GM19397 (cell line): ENCODE results near the gene EDNRA.

ENCODE experiments used
- ATAC-seq: cut with Tn5 transposase; IDR thresholded peaks from one replicate; pipeline ENCODE4 v1.9.1; 2021; ENCODE audit warnings: mild to moderate bottlenecking, moderate library complexity; ENCODE audit not compliant: unreplicated experiment

EDNRA gene

DNA sequence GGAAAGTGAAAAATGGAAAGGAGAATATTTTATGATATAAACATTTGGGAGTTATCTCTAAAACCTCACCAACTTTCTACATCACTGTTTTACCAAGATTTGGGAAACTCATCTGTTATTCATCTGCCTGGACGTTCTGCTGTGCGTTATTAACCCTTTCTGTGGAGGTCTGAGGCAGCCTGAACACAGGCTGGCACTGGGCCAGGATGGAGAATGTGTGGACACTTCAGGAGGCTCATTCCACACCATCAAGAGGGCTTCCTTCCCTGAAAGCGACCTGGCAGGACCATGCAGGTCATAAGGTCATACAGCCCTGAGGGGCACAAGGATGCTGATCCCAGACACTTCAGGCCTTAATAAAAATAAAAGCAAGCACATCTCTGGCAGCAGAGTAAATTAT, 105.1 kb downstream of the EDNRA start:
- no peak for ATAC-seq

DNA sequence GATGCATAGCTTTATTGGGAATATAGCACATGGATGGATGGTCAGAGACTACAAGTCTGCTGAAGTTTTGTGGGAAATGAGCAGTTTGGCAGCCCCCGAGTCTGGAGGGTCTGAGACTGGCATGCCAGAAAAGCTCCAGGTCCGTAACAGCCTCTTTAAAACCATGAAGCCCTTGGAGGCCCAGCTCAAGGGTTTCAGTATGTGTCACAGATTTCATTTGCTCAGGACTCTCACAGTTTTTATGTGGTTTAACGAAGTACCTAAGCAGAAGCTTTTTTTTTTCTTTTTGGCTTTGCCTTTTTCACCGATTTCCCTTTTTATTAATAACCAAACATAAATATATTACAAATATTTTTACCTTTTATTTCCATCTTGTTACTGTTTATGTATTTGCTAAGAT, 105.7 kb downstream of the EDNRA start:
- ATAC-seq: no peak

- ATAC-seq: no peak
Observed at GRCh38 chr4:147587041-147587440, 106.1 kb downstream of the EDNRA start.

DNA sequence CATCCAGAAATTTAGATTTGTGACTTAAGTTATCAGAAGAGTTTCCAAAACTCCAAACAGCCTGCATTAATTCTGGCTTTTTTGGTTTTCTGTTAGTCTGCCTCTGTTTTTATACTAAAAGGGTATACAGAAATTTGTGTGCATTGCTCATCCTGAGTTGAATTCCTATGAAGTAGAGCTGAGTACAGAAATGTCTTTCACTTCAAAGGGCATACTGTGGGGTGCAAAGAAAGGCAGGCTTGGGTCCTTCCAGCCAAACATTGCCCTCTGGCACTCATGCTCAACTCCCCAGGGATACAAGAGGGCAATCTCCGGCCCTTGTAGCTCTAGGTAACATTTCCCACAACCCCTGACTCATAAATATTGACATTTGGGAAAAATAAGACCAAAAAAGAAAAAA, 108.7 kb downstream of the EDNRA start:
- ATAC-seq: no peak

DNA sequence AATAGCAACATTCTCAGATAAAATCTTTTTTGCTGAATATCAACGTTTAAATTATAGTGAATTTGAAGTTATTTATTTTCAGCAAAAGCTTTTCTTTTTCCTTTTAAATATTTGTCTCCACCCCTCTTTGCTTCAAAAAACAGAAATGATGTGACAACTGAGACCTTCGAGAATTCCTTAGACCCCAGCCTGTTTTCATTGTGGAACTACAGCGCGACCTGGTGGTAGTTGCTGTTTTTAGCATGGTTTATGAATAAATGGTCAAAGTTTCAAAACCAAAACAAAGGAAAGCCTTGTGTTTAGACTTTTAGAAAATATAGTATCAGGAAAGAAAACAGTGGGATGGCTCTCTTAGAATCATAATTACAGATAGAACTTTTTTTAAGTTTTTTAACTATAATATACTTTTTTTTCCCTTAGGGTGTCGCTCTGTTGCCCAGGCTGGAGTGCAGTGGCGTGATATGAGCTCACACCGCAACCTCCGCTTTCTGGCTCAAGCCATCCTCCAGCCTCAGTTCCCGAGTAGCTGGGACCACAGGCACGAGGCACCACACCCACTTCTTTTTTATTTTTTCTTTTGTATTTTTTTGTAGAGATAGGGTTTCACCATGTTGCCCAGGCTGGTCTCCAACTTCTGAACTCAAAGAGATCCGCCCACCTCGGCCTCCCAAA, 109.5 kb downstream of the EDNRA start:
- ATAC-seq: no peak

GRCh38 chr4:147591106-147591505, 110.2 kb downstream of the EDNRA start:
- no peak for ATAC-seq

- no peak for ATAC-seq
Observed at GRCh38 chr4:147594107-147594506, 113.2 kb downstream of the EDNRA start.
